Esophagus muscularis mucosa (tissue), 4 donors: ENCODE measurements around the gene FAM234A. TPM values are rescaled to one million over a fixed set of nuclear protein-coding genes. Genes with fewer than 3 reads are reported as not detected.

Experiments
- DNase-seq: peaks from one replicate; pipeline ENCODE4 v3.0.0-alpha.2; 2017; ENCODE audit errors: extremely low spot score
- H3K27ac ChIP-seq, 4 donors: fragments of 200-600 bp; sonication (generic); replicated peaks in 1 of 4; 1 replicate in 3 of 4; 2 replicates in 1 of 4; pipeline ENCODE4 v1.5.1; 2016 to 2019; ENCODE audit warnings: mild to moderate bottlenecking in 1 of 4
- H3K27me3 ChIP-seq, 4 donors: fragments of 200-600 bp; sonication (generic); one replicate each; pipeline versions ENCODE4 v1.5.1 to v1.6.0; 2016 to 2019
- H3K36me3 ChIP-seq, 4 donors: fragments of 200-600 bp; sonication (generic); one replicate each; pipeline ENCODE4 v1.5.1; 2016 to 2019
- H3K4me1 ChIP-seq, 4 donors: fragments of 200-600 bp; sonication (generic); one replicate each; pipeline ENCODE4 v1.5.1; 2016 to 2019
- H3K4me3 ChIP-seq, 4 donors: fragments of 200-600 bp; sonication (generic); 1 replicate in 2 of 4; 2 replicates in 2 of 4; pipeline ENCODE4 v1.5.1; 2016 to 2019; ENCODE audit warnings: mild to moderate bottlenecking in 4 of 4, moderate library complexity in 1 of 4
- H3K9me3 ChIP-seq, 4 donors: fragments of 200-600 bp; sonication (generic); 1 replicate in 3 of 4; 2 replicates in 1 of 4; pipeline ENCODE4 v1.5.1; 2016 to 2019
- EP300 ChIP-seq: sonication (generic); formaldehyde crosslinking; IDR thresholded peaks from one replicate; pipeline ENCODE4 v1.6.1; 2017; ENCODE audit warnings: antibody characterized with exemption
- POLR2A ChIP-seq: fragments of 450-650 bp; IDR thresholded peaks from one replicate; pipeline ENCODE4 v1.6.1; 2017; ENCODE audit warnings: antibody characterized with exemption, moderate library complexity, mild to moderate bottlenecking, low read depth
- POLR2AphosphoS5 ChIP-seq, 2 donors: sonication (generic); formaldehyde crosslinking; IDR thresholded peaks; one replicate each; pipeline ENCODE4 v1.6.1; 2017; ENCODE audit warnings: antibody characterized with exemption in 2 of 2
- WGBS: methylation state at CpG from one replicate; pipeline ENCODE4 v1.1.5; 2018; 5-methylcytosine and 5-hydroxymethylcytosine counted together
- intact Hi-C: fragments of 100-400 bp; cut with DNase I; formaldehyde crosslinking; loops from one replicate; pipeline ENCODE4 v1.15.1; 2023
- total RNA-seq, 4 donors: library from RNA; depleted of rRNA; stranded (reverse); fragments of >200 nt; gene quantifications; one replicate each; pipeline versions ENCODE4 v1.1.0 to v1.2.1, GENCODE V29; 2016
- TF ChIP-seq, protein P1 (sequence below), 3 experiments: fragments of 200-600 bp in 2 of 3; fragments of 450-650 bp in 1 of 3; sonication (generic) in 2 of 3; IDR thresholded peaks; one replicate each; pipeline ENCODE4 v1.5.1; 2017 to 2019; ENCODE audit warnings: antibody characterized with exemption in 3 of 3, mild to moderate bottlenecking in 2 of 3, moderate library complexity in 1 of 3

FAM234A gene
- total RNA-seq, 4 donors from 2014 or later, result 61.0 to 129 (median 78.1) TPM

DNA sequence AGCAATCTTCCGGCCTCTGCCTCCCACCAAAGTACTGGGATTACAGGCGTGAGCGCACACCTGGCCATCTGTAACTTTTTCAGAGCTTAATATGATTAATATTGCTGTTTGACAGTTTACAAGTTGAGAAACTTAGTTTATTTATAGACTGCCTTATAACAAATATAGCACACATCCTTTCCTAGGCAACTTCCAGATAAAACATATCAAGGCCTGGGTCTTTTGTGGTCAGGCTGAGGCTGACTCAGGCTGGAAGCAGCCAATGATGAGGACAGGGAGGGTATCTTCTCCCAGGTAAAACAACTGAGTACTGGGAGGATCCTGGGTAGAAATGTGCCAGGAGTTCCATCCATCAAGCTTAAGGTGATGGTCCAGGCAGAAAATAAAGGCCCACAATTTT, 21.6 kb upstream of the FAM234A start:
- TF ChIP-seq POLR2A (no peak), EP300 (no peak), POLR2AphosphoS5 (IDR thresholded peaks at IDR 0.05) (no peak)
- TF ChIP-seq, protein P1, sequence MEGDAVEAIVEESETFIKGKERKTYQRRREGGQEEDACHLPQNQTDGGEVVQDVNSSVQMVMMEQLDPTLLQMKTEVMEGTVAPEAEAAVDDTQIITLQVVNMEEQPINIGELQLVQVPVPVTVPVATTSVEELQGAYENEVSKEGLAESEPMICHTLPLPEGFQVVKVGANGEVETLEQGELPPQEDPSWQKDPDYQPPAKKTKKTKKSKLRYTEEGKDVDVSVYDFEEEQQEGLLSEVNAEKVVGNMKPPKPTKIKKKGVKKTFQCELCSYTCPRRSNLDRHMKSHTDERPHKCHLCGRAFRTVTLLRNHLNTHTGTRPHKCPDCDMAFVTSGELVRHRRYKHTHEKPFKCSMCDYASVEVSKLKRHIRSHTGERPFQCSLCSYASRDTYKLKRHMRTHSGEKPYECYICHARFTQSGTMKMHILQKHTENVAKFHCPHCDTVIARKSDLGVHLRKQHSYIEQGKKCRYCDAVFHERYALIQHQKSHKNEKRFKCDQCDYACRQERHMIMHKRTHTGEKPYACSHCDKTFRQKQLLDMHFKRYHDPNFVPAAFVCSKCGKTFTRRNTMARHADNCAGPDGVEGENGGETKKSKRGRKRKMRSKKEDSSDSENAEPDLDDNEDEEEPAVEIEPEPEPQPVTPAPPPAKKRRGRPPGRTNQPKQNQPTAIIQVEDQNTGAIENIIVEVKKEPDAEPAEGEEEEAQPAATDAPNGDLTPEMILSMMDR (IDR thresholded peaks at IDR 0.05), result no peak
- Histone ChIP-seq H3K27me3 (no peaks in the 10 kb centered on the region), H3K9me3 (no peaks in the 10 kb centered on the region), H3K27ac (no peak overlapping the region), H3K4me1 (peaks cover 0 to 7% (median 2%) of the 10 kb centered on the region in 4 donors), H3K36me3 (peaks cover 36 to 100% (median 99%) of the 10 kb centered on the region in 4 donors), H3K4me3 (no peak overlapping the region)
- DNase-seq, result no peak
- intact Hi-C loops, result no loop called here
- 93% methylated on average over 3 of the region's 3 CpGs for WGBS

DNA sequence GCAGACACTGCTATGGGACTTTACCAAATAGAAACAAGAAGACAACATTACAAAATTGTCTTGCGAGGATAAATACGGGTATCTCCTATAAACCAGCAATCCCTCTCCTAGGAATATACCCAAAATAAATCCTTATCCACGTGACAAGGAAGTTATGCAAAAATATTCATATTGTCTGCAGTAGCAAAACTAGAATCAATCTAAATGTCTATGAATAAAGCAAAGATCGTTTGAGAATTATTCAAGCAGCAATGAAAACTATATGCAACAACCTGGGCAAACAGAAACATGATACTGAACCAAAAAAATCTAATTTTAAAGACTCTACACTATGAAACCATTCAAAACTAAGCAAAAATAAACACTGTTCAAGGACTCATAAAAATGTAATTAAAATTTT, 14.6 kb upstream of the FAM234A start:
- Histone ChIP-seq H3K36me3 (peaks cover 49 to 100% (median 93%) of the 10 kb centered on the region in 4 donors), H3K4me3 (no peak overlapping the region), H3K9me3 (no peaks in the 10 kb centered on the region), H3K27ac (no peak overlapping the region), H3K27me3 (no peaks in the 10 kb centered on the region), H3K4me1 (no peaks in the 10 kb centered on the region)
- WGBS, result 64% methylated on average over 4 of the region's 4 CpGs
- no peak for DNase-seq
- no peak for TF ChIP-seq POLR2A
- no peak for TF ChIP-seq POLR2AphosphoS5 (IDR thresholded peaks at IDR 0.05)
- TF ChIP-seq EP300, result no peak
- TF ChIP-seq, protein P1 (IDR thresholded peaks at IDR 0.05), result no peak
- intact Hi-C loops, result no loop called here

DNA sequence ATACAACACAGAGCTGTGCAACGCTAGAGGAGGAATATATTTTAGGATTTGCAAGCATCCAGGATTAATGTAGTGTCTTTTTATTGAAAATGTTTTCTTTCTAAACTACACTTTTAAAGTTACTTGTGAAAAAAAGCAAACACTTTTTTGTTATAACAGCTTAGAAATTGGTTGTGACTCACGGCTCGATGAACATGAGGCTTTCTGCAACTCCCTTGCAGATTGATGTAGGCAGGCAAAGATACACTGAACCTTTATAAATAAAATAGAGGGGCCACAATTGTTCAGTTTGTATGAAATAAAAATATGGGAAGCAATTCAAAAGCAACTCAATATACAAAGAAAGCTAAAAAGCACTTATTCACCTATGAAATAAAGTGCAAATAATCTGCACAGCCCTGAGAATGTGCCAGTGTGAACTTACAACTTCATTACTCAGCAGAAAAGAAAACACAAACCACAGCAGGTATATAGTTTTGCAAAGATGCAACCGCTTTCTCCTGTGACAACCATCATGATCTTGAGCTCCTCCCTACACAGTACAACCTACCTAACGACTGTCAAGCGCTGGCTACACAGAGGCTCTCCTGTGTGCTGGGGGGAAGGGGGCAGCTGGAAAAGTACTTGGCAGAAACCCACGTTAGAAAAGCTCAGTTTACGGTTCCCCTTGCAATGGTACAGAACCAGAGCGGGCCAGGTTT, 6.3 kb upstream of the FAM234A start:
- Histone ChIP-seq H3K4me1 (peaks cover 14 to 32% (median 27%) of the 10 kb centered on the region in 4 donors), H3K4me3 (peak overlapping the region; percentile 74 to 89 (median 83)), H3K27me3 (no peaks in the 10 kb centered on the region), H3K9me3 (no peaks in the 10 kb centered on the region), H3K27ac (peak overlapping the region; percentile 97 to 99 (median 98)), H3K36me3 (peaks cover 26 to 46% (median 44%) of the 10 kb centered on the region in 4 donors)
- intact Hi-C loops, result loop anchor here (5.0 kb wide), 1 partner anchor 124 kb away; the partner anchor contains the start of gene AXIN1
- DNase-seq, result no peak
- 18% methylated on average over 9 of the region's 9 CpGs for whole genome bisulfite sequencing
- TF ChIP-seq, protein P1 (IDR thresholded peaks at IDR 0.05), result no peak
- no peak for TF ChIP-seq EP300
- no peak for TF ChIP-seq POLR2A
- no peak for TF ChIP-seq POLR2AphosphoS5 (IDR thresholded peaks at IDR 0.05)

DNA sequence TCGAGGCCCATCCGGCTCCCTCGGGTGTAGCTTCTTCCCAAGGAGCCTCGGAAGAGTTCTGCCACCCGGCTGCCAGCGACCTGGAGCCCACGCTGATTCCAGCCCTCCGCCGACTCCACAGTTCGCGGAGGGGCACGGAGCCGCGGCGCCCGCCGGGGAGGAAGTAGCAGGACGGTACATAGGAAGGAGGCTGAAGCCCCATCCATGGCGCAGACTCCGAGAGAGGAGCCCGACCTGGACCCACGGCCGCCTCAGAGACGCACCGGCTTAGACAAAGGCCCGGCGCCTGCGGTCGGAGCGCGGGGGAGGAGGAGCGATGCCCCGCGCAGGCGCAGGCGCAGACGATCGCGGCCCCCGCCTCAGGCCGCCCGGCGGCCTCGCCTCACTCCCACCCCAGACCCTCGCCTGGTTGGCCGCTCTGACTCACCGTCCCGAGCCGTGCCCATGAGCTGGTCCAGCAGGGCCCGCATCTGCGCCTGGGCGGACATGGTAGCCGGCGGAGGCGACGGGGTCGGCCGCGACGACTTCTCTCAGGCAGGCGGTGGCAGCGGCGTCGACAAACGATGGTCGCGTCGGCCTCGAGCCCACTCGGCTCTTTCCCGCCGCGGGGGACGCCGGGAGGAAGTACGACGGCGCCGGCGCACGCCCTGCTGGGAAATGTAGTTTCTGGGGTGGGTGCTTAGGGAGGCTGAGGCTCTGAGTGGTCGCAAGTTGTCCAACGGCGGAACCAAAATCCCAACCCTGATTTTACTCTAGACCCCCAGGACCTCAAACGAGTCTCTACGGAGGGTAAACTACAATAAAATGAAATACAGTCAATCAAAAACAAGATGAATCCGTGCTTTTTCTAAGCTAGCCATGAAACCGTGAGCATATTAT, 5.5 kb upstream of the FAM234A start, which contains the start of gene LUC7L:
TSS of gene LUC7L (minus strand) at position 598 of the 879 bp plus-strand sequence. CDS start at position 488, 110 bp downstream.
- Histone ChIP-seq H3K4me3 (peak within 1 kb of the TSS; percentile 74 to 89 (median 83)), H3K36me3 (peaks cover 18 to 38% (median 36%) of the 10 kb centered on the region in 4 donors), H3K27ac (peak within 1 kb of the TSS; percentile 97 to 99 (median 98)), H3K4me1 (peaks cover 14 to 35% (median 28%) of the 10 kb centered on the region in 4 donors), H3K27me3 (no peaks in the 10 kb centered on the region), H3K9me3 (no peaks in the 10 kb centered on the region)
- 1% methylated on average over 55 of the region's 88 CpGs for WGBS
- TF ChIP-seq POLR2AphosphoS5 (IDR thresholded peaks at IDR 0.05), result peak; percentile 98 to 99
- no peak for TF ChIP-seq EP300
- TF ChIP-seq POLR2A, result peak; percentile 94
- TF ChIP-seq, protein P1 (IDR thresholded peaks at IDR 0.05), result no peak
- peak; percentile 94 for DNase-seq
- intact Hi-C loops, result loop anchor here (5.0 kb wide), 1 partner anchor 123 kb away; the partner anchor contains the start of gene AXIN1
